ENCODE measurements around the gene ABAT.
"Not testable (repeated sequence)": the region's sequence is repeated elsewhere in the genome, so short reads cannot be mapped to it uniquely, and the experiment has no call there.

The ABAT gene

GRCh38 chr16:8730335-8730915 is 56.0 kb downstream of the ABAT start:
- in situ Hi-C loops (cut with HindIII; ENCODE audit: low pct_unique_long_range_greater_than_20kb, low sequenced_read_pairs) = no loop called here
- DNase-seq (ENCODE audit: low read depth in 1 of 2, low spot score in 1 of 2) = no peak
- no peak for TF ChIP-seq JUND (IDR thresholded peaks at IDR 0.05; ENCODE audit: low read depth)

DNA sequence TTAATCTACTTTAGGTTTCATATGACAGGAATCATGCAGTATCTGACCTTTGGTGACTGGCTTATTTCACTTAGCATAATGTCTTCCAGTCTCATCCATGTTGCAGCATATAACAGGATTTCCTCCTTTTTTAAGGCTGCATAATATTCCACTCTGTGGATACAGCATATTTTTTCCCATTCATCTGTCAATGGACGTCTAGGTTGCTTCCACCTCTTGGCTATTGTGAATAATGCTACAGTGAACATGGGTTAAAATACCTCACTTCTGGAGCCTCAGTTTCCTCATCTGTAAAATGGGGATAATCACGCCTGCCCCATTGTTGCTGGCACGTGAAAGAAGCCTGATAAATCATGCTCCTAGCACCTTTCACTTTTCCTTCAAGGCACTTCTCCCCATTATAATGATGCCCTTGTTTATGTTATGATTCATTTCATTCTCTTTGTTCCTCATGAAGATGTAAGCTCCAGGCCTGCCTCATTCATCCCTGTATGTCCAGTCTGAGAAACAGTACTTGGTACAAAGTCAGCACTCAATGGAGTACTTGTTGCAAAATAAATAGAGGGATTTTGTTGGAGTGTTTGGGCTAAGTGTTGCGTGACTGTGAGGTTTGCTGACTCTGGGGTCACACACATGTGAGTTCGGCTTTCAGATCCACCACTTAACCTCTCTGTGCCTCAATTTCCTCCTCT is 59.6 kb downstream of the ABAT start:
- DNase-seq (ENCODE audit: low read depth in 1 of 2, low spot score in 1 of 2) = no peak
- TF ChIP-seq JUND (IDR thresholded peaks at IDR 0.05; ENCODE audit: low read depth) = no peak
- in situ Hi-C loops (cut with HindIII; ENCODE audit: low pct_unique_long_range_greater_than_20kb, low sequenced_read_pairs) = no loop called here

GRCh38 chr16:8735574-8735973 is 61.2 kb downstream of the ABAT start:
- TF ChIP-seq JUND (IDR thresholded peaks at IDR 0.05; ENCODE audit: low read depth) = no peak
- DNase-seq (ENCODE audit: low read depth in 1 of 2, low spot score in 1 of 2) = no peak
- in situ Hi-C loops (cut with HindIII; ENCODE audit: low pct_unique_long_range_greater_than_20kb, low sequenced_read_pairs) = no loop called here

DNA sequence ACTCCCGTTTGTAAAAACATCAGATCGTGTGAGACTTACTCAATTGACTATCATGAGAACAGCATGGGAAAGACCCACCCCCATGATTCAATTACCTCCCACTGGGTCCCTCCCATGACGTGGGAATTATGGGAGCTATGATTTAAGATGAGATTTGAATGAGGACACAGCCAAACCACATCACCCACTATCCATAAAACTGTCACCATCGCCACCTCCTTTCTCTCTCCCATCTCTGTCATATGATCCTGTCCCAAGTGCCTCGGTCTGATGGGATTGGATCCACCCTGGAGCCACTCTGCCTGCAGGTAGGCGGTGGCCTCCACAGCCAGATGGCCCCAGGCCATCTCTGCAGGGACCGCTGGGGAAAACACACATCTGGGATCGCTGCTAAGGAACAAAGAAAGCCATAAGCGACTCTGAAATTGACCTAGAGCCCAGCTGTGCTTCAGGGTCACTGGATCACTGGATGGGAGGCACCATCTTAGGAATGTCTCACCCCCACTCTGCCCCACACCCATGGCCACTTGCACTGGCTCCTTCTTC is 61.8 kb downstream of the ABAT start:
- in situ Hi-C loops (cut with HindIII; ENCODE audit: low pct_unique_long_range_greater_than_20kb, low sequenced_read_pairs) = no loop called here
- no peak for DNase-seq (ENCODE audit: low read depth in 1 of 2, low spot score in 1 of 2)
- TF ChIP-seq JUND (IDR thresholded peaks at IDR 0.05; ENCODE audit: low read depth) = no peak

DNA sequence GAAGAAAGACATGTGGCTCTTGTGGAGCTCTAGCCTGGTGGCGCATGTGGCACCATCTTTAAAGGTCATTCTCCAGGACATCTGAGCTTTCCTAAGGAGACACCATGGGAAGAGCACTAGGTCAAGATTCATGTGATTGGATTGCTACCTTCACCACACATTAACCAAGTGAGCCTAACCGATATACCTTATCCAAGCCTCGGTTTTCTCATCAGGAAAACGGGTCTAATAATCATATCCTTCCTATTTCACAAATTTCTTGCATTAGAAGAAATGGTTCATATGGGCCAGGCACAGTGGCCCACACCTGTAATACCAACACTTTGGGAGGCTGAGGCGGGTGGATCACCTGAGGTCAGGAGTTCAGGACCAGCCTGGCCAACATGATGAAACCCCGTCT is 64.7 kb downstream of the ABAT start:
- no peak for DNase-seq (ENCODE audit: low read depth in 1 of 2, low spot score in 1 of 2)
- TF ChIP-seq JUND (IDR thresholded peaks at IDR 0.05; ENCODE audit: low read depth) = no peak
- in situ Hi-C loops (cut with HindIII; ENCODE audit: low pct_unique_long_range_greater_than_20kb, low sequenced_read_pairs) = no loop called here

GRCh38 chr16:8739989-8740704 is 65.7 kb downstream of the ABAT start:
- in situ Hi-C loops (cut with HindIII; ENCODE audit: low pct_unique_long_range_greater_than_20kb, low sequenced_read_pairs) = no loop called here
- no peak for TF ChIP-seq JUND (IDR thresholded peaks at IDR 0.05; ENCODE audit: low read depth)
- no peak for DNase-seq (ENCODE audit: low read depth in 1 of 2, low spot score in 1 of 2)

DNA sequence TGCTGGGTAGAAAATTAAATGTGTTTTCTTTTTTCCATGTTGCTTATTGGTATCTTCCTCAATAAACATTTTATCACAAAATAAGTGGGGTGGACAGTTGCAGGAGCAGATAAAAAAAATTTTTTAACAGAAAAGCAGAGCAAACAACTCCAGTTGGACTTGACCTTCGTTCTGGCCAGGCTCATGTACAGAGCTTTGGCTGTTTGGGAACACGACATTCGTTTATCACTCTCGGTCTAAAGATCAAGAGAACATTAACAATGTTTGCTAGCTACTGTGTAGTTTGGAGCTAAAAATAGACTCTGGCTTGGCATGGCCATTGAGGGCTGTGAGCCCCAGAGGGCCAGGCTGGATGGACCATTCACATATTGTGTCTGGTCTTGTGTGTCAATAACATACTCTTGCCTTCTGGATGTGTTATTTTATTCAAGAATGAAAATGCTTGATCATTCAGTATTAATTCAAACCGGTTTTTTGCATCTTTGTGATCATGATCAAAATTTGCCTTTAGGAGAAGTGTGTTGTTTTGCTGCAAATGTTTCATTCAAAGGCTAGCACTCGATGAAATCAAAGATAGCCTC is 66.4 kb downstream of the ABAT start:
- TF ChIP-seq JUND (IDR thresholded peaks at IDR 0.05; ENCODE audit: low read depth) = no peak
- in situ Hi-C loops (cut with HindIII; ENCODE audit: low pct_unique_long_range_greater_than_20kb, low sequenced_read_pairs) = no loop called here
- no peak for DNase-seq (ENCODE audit: low read depth in 1 of 2, low spot score in 1 of 2)

GRCh38 chr16:8741636-8742035 is 67.2 kb downstream of the ABAT start:
- TF ChIP-seq JUND (IDR thresholded peaks at IDR 0.05; ENCODE audit: low read depth) = no peak
- in situ Hi-C loops (cut with HindIII; ENCODE audit: low pct_unique_long_range_greater_than_20kb, low sequenced_read_pairs) = no loop called here
- DNase-seq (ENCODE audit: low read depth in 1 of 2, low spot score in 1 of 2) = no peak

GRCh38 chr16:8742068-8742467 is 67.7 kb downstream of the ABAT start:
- in situ Hi-C loops (cut with HindIII; ENCODE audit: low pct_unique_long_range_greater_than_20kb, low sequenced_read_pairs) = no loop called here
- DNase-seq (ENCODE audit: low read depth in 1 of 2, low spot score in 1 of 2) = no peak
- TF ChIP-seq JUND (IDR thresholded peaks at IDR 0.05; ENCODE audit: low read depth) = no peak

DNA sequence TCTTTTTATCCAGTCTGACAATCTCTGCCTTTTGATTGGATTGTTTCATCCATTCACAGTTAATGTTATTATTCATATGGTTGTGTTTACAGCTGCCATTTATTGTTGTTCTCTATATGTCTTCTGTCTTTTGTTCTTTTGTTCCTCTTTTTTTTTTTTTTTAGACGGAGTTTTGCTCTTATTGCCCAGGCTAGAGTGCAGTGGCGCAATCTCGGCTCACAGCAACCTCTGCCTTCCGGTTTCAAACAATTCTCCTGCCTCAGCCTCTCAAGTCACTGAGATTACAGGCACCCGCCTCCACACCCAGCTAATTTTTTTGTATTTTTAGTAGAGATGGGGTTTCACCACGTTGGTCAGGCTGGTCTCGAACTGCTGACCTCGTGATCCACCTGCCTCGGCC is 74.5 kb downstream of the ABAT start:
- in situ Hi-C loops (cut with HindIII; ENCODE audit: low pct_unique_long_range_greater_than_20kb, low sequenced_read_pairs); DNase-seq (ENCODE audit: low read depth in 1 of 2, low spot score in 1 of 2): not testable (repeated sequence)

- in situ Hi-C loops (cut with HindIII; ENCODE audit: low pct_unique_long_range_greater_than_20kb, low sequenced_read_pairs) = no loop called here
- no peak for TF ChIP-seq JUND (IDR thresholded peaks at IDR 0.05; ENCODE audit: low read depth)
- no peak for DNase-seq (ENCODE audit: low read depth in 1 of 2, low spot score in 1 of 2)
Measured at GRCh38 chr16:8751481-8752311, 77.3 kb downstream of the ABAT start.

- DNase-seq (ENCODE audit: low read depth in 1 of 2, low spot score in 1 of 2) = no peak
- TF ChIP-seq JUND (IDR thresholded peaks at IDR 0.05; ENCODE audit: low read depth) = no peak
- in situ Hi-C loops (cut with HindIII; ENCODE audit: low pct_unique_long_range_greater_than_20kb, low sequenced_read_pairs) = no loop called here
Measured at GRCh38 chr16:8752706-8753105, 78.3 kb downstream of the ABAT start.

All from T47D (cell line).